ENCODE results near the gene KCNK4. TPM values are rescaled to one million over a fixed set of nuclear protein-coding genes. Genes with fewer than 3 reads are reported as not detected.

Gene KCNK4
- total RNA-seq, 1 donor from 2014 or later, result 0.22 TPM

GRCh38 chr11:64264371-64264852, 26.7 kb upstream of the KCNK4 start:
- no peaks in the 10 kb centered on the region for H3K9me3 Mint-ChIP-seq (ENCODE audit: low read depth)
- TF ChIP-seq, protein P1, sequence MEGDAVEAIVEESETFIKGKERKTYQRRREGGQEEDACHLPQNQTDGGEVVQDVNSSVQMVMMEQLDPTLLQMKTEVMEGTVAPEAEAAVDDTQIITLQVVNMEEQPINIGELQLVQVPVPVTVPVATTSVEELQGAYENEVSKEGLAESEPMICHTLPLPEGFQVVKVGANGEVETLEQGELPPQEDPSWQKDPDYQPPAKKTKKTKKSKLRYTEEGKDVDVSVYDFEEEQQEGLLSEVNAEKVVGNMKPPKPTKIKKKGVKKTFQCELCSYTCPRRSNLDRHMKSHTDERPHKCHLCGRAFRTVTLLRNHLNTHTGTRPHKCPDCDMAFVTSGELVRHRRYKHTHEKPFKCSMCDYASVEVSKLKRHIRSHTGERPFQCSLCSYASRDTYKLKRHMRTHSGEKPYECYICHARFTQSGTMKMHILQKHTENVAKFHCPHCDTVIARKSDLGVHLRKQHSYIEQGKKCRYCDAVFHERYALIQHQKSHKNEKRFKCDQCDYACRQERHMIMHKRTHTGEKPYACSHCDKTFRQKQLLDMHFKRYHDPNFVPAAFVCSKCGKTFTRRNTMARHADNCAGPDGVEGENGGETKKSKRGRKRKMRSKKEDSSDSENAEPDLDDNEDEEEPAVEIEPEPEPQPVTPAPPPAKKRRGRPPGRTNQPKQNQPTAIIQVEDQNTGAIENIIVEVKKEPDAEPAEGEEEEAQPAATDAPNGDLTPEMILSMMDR (IDR thresholded peaks at IDR 0.05), result no peak
- no peak overlapping the region for H3K27ac Mint-ChIP-seq (ENCODE audit: unreplicated experiment)
- H3K4me3 Mint-ChIP-seq (ENCODE audit: unreplicated experiment), result no peak overlapping the region
- H3K27me3 Mint-ChIP-seq (ENCODE audit: low read depth), result no peaks in the 10 kb centered on the region
- no peak for DNase-seq (ENCODE audit: low spot score)
- H3K4me1 Mint-ChIP-seq (ENCODE audit: low read depth), result peaks cover 21% of the 10 kb centered on the region
- peaks cover 26% of the 10 kb centered on the region for H3K36me3 Mint-ChIP-seq (ENCODE audit: low read depth)

DNA sequence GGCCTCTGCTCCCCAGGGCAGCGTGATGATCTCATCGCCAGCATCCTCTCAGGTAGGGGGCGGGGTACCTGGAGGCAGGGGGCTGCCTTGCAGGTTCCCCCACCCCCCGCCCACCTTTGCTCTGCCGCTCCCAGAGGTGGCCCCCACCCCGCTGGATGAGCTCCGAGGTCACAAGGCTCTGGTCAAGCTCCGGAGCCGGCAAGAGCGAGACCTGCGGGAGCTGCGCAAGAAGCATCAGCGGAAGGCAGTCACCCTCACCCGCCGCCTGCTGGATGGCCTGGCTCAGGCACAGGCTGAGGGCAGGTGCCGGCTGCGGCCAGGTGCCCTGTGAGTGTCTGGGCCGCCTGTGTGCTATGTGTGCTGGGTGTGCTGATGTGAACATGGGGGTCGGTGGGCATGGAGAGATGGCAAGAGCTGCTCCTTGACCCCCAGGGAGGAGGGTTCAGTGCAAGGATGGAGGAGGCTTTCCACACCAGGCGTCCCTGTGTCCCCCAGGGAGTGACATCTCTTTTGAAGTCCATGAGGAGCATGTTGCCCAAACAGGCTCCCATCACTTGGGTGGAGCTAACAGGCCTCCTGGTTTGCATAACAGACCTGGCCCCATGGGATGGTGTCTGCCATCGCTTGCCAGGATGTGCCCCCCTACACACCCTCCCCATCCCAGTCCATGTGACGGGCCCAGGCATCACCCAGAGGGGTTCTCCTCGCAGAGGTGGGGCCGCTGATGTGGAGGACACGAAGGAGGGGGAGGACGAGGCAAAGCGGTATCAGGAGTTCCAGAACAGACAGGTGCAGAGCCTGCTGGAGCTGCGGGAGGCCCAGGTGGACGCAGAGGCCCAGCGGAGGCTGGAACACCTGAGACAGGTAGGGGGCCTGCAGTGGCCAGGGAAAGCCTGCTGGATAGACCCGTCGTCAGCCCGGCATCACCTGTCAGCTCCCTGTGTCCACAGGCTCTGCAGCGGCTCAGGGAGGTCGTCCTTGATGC, 25.6 kb upstream of the KCNK4 start:
- Mint-ChIP-seq H3K36me3 (ENCODE audit: low read depth) (peaks cover 17% of the 10 kb centered on the region), H3K27me3 (ENCODE audit: low read depth) (no peaks in the 10 kb centered on the region), H3K9me3 (ENCODE audit: low read depth) (no peaks in the 10 kb centered on the region), H3K27ac (ENCODE audit: unreplicated experiment) (no peak overlapping the region), H3K4me3 (ENCODE audit: unreplicated experiment) (no peak overlapping the region), H3K4me1 (ENCODE audit: low read depth) (peaks cover 21% of the 10 kb centered on the region)
- DNase-seq (ENCODE audit: low spot score), result no peak
- TF ChIP-seq, protein P1 (IDR thresholded peaks at IDR 0.05), result no peak

- Mint-ChIP-seq H3K9me3 (ENCODE audit: low read depth) (no peaks in the 10 kb centered on the region), H3K36me3 (ENCODE audit: low read depth) (peaks cover 17% of the 10 kb centered on the region), H3K27ac (ENCODE audit: unreplicated experiment) (no peak overlapping the region), H3K27me3 (ENCODE audit: low read depth) (no peaks in the 10 kb centered on the region), H3K4me1 (ENCODE audit: low read depth) (peaks cover 21% of the 10 kb centered on the region), H3K4me3 (ENCODE audit: unreplicated experiment) (no peak overlapping the region)
- TF ChIP-seq, protein P1 (IDR thresholded peaks at IDR 0.05), result no peak
- no peak for DNase-seq (ENCODE audit: low spot score)
Measured at GRCh38 chr11:64266339-64266738, 24.8 kb upstream of the KCNK4 start.

DNA sequence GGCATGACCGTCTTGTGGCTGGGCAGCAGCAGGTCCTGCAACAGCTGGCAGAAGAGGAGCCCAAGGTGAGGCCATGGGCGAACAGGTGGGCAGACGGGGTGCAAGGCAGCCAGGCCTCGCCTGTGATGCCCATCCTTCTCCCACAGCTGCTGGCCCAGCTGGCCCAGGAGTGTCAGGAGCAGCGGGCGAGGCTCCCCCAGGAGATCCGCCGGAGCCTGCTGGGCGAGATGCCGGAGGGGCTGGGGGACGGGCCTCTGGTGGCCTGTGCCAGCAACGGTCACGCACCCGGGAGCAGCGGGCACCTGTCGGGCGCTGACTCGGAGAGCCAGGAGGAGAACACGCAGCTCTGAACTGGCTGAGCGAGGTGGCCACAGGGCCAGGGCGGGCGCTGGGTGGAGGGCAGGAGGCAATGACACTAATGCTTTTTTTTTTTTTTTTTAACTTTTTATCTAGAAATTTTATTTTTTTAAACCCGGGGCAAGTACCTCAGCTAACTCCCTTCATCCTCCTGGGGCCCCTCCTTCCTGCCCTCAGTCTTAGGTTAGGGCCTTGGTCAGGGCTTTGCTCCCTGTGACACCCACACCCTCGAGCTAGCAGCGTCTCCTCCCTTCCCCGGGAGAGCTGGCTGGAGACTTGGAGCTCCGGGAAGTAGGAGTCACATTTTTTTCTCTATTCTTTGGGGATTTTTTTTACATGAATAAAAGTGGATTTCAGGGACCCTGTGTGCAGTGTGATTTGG, 23.7 kb upstream of the KCNK4 start:
- TF ChIP-seq, protein P1 (IDR thresholded peaks at IDR 0.05), result no peak
- peaks cover 14% of the 10 kb centered on the region for H3K36me3 Mint-ChIP-seq (ENCODE audit: low read depth)
- no peaks in the 10 kb centered on the region for H3K9me3 Mint-ChIP-seq (ENCODE audit: low read depth)
- H3K4me3 Mint-ChIP-seq (ENCODE audit: unreplicated experiment), result no peak overlapping the region
- peak overlapping the region; percentile 99 for H3K27ac Mint-ChIP-seq (ENCODE audit: unreplicated experiment)
- H3K27me3 Mint-ChIP-seq (ENCODE audit: low read depth), result no peaks in the 10 kb centered on the region
- DNase-seq (ENCODE audit: low spot score), result no peak
- peaks cover 29% of the 10 kb centered on the region for H3K4me1 Mint-ChIP-seq (ENCODE audit: low read depth)

All from chondrocyte (in vitro differentiated cells).